G401.6 (cell line): Measurements from ENCODE around the gene CDK9.

Experiments used
- FAIRE-seq: peaks from 2 replicates; lab custom pipeline; 2012; peaks lifted over from hg19 to GRCh38; lab: Jason Lieb, UNC

Gene CDK9

DNA sequence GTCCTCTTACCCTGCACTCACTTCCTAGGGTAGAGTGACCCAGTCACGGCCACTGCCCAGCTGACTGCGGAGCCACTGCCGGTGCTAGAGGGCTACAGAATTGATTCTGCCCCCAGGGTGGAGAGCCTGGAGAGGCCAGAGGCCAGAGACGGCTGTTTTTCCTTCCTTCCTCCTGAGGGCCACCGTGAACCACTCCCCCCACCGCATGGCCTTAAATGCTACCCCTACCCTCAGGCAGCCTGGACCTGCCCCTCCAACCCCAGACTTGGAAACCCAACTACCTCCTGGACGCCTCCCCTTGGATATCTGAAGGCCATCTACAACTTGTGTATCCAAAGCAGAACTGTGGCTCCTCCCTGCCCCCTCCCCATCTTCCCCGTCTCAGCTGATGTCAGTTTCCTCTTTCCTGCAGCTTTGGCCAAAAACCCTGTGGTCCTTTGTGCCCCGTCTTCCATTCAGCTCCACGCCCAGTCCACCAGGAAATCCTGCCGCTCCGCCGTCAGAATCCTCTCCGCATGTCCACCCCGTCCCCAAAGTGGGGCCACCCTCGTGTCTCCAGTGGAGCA, 23.6 kb upstream of the CDK9 start:
- FAIRE-seq, result no peak

DNA sequence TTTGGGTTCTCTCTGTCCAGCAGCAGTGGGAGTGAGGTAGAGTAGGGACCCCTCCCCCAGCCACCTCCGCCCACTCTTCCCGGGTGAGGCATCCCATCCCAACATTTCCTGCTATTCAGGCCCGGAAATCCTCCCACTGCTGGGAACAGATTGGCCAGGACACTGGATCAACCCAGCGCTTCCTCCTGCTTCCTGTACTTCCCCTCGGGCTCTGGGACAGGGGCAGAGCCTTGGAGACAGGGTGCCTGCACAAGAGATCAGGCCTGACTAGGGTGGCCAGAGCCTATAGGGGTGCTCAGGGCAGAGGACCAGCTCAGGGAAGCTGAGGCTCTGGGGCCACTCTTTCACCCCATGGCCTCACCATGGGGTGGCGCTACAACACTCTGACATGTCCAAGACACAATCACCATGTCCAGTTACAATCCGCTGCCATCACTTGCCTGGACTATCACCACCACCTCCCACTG, 21.9 kb upstream of the CDK9 start:
- FAIRE-seq, result no peak

DNA sequence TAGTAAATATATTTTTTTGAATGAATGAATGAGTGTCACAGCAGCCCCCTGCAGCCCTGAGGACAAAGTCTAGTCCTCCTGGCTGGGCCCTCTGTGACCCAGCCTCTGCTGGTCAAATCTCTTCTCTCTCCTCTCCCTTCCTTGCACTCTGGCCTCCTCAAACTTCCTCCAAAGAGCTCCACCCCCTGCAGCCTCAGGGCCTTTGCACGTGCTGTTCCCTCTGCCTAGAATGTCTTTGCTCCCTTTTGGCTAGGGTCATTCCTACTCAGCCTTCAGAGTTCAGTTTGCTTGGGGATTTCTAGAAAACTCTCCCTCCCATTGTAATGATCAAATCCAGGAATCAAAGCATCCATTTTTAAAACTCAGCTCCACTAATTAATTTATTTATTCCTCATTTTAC, 20.4 kb upstream of the CDK9 start:
- FAIRE-seq, result no peak

DNA sequence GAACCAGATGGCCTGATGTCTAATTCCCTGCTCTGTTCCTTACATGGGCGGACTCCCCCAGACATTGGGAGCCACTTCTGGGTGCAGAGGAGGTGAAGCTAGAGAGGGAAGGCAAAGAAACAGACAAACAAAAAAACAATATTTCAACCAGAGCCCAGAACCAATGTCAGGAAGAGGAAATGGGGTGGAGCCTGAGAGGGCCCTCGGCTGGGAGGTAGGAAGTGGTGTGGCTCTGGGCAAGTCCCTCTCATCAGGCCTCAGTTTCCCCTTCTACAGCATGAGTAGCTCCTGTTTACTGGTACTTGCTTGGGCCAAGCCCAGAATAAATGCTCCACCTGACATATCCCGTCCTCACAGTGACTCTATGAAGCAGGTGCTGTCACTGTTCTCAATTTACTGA, 18.4 kb upstream of the CDK9 start:
- FAIRE-seq, result no peak

DNA sequence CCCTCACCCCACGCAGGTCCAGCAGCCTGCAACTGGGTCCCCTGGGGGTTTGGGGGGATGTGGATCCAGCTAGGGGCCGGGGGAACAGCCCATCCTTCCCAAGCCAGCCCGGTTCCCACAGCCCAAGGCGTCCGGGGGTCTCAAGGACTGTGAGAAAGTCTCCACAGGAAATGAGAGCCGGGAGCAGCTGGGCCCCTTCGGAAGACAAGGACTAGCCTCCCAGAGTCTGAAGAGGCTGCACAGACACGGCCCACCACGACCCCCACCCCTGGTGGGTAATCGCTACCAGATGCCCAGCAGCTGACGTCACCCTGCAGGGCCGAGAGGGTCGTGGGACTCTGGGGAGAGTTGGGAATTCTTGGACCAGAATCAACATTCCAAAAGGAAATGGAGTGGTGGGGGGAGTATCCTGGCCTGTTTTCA, 17.9 kb upstream of the CDK9 start:
- FAIRE-seq, result no peak

DNA sequence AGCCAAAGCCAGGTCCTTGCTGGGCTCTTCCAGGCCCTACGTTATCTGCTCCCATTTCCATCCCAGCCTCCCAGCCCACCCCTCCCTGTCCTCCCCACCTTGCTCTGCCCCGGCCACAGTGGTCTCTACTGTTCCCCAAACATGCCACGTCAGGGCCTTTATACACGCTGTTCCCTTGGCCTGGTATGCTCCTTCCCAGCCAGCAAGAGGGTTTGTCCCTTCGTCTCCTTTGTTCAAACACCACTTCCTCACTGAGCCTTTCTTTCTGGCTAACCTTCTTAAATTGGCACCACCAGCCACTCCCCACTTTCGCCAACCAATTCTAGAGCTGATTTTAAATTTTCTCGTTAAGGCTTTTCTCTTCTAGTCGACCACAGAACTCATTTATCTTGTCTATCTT, 17.1 kb upstream of the CDK9 start:
- FAIRE-seq, result no peak

DNA sequence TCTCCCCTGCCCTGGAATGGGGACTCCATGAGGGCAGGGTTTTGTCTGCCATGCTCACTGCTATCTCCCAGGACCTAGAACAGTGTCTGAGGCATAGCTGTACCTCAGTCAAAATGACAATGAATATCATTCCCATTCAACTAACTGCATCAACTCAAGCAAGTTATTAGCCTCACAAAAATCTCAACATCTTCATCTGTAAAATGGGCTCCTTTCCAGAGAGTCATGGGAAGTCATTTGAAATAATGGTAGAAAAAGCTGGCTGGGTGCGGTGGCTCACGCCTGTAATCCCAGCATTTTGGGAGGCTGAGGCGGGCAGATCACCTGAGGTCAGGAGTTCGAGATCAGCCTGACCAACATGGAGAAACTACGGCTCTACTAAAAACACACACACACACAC, 16.7 kb upstream of the CDK9 start:
- FAIRE-seq, result no peak

DNA sequence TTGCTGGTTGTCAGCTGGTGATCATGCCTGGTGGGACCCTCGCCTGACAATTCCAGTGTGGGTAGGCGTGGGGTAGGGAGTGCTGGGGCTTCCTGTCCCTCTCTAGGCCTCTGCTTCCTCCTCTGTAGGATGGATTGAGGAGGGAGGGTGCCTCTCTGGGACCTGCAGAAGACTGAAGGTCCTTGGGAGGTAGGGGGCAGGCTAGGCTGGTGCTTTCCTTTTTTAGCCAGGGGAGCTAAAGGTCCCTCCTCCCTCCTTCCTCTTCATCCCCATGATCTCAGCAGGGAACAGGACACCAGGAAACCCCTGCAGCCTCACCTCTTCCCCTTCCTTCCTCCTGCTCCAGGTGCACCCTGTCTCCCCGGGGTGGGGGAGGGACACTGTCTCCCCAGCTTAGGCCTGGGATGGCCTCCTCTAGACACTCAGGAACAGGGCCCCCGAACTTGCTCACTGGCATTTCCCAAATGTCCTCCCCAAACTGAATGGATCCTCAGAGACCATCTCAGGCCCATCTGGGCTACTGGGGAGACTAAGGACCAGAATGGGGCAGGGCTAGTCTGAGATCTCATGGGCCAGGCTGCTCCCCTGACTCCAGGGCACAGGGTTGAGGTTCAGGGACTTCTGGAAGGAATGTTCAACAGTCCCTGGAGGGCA, 15.8 kb upstream of the CDK9 start:
- no peak for FAIRE-seq

DNA sequence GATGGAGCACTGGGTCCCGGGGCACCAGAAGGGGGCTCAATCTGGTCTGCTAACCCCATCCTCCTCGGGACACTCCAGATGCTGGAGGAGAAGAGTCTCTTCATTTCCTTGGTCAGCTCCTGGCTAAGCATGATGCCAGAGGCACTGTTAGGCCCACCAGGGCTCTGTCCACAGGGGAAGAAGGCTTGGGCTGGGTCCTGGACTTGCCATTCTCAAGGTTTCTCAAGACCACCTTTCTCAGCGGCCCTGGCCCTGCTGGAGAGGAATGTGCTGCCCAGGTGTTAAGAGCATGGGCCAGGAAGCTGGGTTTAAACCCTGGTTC, 15.3 kb upstream of the CDK9 start:
- FAIRE-seq, result no peak

DNA sequence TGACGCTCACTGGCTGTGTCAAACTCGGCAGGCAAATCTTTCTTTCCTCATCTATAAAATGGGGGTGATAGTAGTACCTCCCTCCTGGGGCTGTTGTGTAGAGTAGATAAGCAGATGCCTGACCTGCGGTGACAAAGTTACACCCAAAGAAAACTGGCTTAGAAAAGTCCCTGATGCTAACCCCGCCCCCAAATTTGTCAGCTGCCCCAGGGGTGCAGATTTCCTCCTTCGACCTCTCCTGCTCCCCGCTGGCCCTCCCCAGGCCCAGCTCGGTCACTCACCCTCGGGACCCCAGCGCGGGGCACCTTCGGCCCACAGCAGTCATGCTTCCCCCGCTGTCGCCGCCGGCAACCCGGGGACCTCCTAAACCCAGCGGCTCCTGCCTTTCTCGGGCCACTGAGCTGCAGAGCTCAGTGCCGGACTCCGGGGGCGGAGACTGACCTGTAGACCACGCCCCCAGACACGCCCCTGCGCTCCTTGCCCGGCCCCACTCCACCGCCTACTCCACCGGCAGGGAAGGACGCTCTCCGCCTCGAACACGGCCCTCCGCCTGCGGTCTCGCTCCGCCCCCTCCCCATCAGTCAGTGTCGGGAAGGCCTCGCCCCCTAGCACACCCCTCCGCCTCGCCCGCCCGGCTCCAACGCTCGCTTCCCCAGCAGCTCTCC, 14.8 kb upstream of the CDK9 start:
- FAIRE-seq, result peak; percentile 96

DNA sequence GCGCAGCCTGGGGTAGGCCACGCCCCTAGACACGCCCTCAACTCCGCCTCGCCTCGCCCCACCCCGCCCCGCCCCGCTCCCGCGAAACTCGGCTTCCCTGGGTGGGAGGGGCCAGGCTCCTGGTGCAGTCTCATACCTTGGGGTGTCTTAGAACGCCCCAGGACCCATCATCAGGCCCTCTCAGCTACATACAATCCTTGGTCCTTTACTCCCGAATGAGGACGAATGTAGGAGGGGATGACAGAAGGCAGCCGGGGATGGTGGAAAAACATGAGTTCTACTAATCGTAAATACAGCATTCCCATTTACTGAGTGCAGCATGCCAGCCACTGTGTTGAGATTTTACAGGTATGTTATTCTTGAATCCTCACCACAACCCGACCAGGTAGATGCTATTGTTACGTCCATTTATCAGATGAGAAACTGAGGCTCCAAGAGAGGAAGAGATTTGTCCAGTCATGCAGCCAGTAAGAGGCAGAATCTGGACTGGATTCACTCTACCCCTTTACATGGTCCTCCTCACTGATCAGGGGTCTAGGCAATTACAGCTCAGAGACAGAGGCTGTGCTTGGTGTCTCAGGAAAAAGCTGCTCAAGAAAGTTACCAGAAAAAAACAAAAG, 14.2 kb upstream of the CDK9 start:
- no peak for FAIRE-seq

DNA sequence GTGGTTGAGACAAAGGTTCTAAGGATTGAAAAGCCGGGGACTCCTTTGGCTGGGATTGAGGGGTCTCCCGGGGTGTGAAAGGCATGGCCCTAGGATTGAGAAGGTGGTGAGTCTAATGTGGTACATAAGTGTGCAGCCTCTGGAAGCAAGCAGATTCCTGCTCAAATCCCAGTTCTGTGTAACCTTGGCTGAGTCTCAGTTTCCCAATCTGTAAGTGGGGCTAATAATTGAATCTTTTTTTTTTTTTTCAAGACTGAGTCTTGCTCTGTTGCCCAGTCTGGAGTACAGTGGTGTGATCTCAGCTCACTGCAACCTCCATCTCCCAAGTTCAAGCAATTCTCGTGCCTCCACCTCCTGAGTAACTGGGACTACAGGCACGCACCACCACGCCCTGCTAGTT, 13.2 kb upstream of the CDK9 start:
- FAIRE-seq, result no peak

DNA sequence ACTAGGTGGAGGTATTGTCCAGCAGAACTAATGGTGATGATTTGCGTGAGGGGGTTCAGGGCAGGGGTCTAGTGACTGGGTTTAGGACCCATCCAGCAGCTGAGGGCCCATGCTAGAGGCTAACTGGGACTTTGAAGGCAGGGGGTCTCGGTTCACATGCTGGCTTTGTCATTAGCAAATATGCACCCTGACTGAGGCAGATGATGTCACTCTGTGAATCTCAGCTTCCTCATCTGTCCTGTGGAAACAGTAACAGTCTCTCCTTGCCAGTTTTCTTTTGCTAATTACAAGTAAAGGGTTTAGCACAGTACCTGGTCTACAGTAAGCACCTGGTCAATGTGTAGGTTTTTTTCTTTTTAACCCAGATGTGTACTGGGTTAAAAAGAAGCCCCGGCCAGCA, 12.6 kb upstream of the CDK9 start:
- no peak for FAIRE-seq

DNA sequence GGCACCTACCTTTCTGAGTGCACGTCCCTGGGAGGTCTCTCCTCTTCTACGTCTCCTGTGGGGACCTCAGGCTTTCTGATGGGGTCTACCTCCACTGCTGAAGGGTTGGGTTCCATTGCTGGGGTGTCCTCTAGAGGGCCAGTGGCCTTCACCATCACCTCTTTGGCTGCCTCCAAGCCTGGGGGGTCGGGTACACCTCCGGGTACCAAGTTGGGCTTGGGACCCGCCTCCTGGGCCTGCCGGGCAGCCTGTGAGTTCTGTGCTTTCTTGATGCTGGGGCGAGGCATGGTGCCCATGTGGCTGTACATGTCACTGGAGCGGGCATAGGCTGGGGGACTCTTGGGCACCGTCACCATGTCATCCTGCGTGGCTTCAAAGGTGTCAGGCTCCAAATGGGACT, 11.9 kb upstream of the CDK9 start:
- no peak for FAIRE-seq

DNA sequence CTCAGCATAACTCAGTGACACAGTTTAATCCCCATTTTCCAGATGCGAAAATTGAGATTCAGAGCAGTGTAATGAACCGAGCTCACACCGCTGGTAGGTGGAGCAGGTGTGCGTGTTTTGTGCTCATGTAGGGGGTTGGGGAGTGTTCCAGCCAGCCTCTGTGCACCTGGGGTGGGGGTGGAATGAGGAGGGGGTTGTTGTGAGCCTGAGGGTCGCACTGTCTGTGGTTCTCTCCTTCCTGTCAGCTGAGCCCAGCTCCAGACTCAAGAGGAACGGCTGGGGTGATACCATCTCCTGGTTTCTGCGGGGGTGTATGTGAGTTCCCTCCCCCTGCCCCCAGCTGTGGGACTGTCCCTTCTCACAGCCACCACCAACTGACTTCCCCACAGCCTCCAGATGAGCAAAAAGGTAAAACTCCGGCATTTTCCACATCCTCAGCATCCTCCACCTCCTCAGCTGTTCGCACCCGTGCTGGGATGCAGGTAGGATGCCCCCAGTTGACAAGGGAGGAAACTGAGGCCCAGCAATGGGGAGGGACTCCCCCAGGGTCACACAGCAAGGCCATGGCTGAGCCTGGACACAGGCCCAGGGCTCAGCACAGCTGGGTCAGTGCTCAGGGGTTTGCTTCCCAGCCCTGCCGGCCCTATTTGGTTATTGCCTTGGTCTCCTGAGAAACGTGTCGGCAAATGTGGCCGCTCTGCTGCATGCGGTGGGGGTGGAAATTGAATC, 9.5 kb upstream of the CDK9 start:
- FAIRE-seq, result no peak

DNA sequence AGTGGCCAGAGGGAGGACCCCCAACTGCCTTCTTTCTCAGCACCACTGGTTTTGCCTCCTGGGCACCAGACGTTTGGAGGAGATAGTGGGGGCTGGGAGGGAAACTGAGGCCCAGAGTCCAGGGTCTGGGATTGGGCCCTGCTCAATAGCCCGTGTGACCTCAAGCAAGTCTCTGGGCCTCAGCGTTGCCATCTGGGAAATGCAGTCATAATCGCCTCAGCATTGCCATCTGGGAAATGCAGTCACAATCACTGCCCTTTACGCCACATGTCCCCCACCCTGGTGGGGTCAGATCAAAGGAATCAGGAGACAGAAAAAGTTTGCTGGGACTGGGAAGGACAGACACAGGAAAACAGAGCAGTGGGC, 8.9 kb upstream of the CDK9 start:
- FAIRE-seq, result no peak

DNA sequence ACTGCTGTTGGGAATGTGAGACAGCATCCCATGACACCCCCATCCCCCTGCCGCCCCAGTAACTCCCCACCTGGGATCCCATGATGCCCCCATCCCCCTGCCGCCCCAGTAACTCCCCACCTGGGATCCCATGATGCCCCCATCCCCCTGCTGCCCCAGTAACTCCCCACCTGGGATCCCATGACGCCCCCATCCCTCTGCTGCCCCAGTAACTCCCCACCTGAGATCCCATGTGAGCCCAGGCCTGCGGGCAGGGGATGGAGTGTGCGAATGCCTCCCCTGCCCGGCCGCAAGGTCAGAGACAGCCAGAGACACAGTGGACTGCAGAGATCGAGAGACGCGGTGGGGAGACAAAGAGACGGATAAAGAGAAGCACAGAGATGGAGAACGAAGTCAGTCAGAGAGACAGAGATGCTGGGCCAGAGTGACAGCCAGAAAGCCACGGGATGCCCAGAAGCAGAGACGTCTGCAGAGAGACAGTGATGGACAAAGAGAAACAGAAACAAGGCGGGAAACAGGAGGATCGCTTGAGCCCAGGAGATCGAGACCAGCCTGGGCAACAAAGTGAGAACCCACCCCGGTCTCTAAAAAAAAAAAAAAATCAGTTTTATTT, 8.4 kb upstream of the CDK9 start:
- no peak for FAIRE-seq

DNA sequence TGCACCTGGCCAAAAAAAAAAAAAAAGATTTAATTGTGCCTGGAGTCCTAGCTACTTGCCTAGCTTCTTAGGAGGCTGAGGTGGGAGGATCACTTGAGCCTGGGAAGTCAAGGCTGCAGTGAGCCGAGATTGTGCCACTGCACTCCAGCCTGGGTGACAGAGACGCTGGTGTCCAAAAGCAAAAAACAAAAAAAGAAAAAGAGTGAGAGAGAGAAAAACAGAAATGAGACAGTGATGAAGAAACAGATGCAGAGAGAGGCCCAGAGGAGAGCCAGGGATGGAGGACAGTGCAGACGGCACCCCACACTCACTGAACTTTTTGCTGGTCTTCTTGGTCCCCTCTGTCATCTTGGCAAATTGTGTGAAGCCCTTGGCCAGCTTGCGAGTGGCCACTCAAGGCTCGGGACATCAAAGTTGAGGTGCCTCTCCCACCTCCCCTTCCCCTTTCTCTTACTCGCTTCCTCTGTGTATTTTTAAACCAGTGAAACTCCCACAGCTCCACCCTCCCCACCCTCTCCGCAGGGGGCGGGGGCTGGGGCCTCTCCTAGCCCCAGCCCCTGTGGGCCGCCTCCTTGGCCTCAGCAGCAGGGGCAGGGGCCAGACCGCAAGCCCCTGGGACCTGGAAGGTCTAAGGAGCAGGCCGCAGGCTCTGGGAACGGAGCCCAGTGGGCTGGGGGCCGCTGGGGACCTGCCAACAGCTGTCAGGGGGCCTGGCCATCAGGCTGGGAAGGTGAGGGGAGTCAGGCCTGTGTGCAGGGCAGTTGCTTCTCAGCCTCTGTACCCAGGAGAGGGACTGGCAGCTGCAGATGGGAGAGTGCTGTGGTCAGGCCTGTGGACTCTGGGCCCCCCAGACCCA, 7.3 kb upstream of the CDK9 start, which contains the start of gene SH2D3C:
Gene SH2D3C (minus strand): TSS at position 387 of the 856 bp plus-strand sequence. CDS start 39 bp downstream, at position 348.
- no peak for FAIRE-seq

DNA sequence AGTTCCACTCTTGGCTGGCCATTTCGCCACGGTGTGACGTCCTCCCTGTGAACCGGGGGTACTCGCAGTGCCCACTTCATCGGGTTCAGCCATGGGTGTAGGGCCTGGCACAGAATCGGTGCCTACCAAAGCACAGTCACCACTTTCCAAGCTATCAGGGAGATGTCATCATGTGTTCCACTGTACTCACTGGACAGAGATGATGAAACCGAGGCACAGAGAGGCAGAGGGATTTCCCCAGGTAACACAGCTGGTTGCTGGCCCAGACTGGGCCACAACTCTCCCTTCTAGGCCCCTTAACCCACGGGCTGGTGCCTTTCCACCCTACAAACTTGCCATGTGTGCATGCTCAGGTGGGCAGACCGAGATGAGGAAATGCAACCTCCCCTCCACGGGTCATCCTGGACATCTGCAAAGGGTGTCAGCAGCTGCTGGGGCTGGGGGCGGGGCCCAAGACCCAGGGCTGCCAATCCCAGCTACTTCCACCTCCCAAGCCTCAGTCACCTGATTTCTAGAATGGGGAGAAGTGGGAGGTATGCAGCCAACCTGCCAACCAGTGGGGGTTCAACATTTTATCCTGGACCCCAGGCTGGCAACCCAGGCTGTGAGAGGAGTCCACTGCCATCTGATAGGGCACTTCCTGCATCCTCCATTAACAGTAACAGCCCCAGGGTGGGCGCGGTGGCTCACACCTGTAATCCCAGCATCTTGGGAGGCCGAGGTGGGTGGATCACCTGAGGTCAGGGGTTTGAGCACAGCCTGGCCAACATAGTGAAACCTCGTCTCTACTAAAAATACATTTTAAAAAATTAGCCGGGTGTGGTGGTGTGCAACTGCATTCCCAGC, 6.5 kb upstream of the CDK9 start:
- FAIRE-seq, result no peak

DNA sequence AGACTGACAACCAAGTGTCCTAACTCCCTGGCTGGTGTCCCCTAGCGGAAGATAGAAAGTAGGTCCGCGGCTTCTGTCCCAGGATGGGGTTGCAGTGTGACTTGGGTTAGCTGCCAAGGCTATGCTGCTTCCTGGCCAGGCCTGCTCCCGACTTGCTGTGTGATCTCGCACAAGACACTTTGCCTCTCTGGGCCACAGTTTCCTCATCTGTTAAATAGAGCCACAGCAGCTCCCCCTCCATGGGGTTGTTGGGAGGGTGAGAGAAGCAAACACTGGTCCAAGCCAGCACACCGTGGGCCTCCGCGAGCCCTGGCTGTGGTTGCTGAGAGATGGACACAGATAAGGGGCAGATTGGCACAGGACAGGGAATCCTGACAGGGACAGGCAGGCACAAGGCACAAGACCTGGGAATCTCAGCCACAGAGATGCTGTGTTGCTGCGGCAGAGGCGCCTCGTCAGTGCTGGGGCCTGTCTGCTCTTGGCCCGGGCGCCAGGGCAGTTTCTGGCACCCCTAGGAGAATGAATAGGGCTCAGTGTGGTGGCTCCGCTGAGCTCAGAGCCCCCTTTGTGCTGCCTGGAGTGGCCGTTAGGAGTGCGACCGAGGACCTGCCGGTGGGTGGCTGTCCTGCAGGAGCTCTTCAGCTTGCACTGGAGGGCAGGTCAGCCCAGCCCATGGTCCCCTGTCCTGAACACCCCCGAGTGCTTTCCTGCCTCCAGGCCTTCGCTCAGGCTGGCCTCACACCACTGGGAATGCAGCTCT, 5.5 kb upstream of the CDK9 start:
- FAIRE-seq, result no peak
